HepG2 (cell line): Measurements from ENCODE around the gene PC. TPM values are rescaled to one million over a fixed set of nuclear protein-coding genes. Genes with fewer than 3 reads are reported as not detected.

Experiments
- DNMT3B ChIP-seq: conservative IDR thresholded peaks from 2 replicates; pipeline ENCODE4 v1.6.1; 2016; ENCODE audit warnings: missing biosample characterization, control low read depth
- EHMT2 ChIP-seq: fragments of 200-600 bp; sonication (generic); IDR thresholded peaks from 2 replicates; pipeline ENCODE4 v1.7.0; 2017; ENCODE audit warnings: antibody characterized with exemption, low read depth, low read length, borderline replicate concordance
- GATAD2A ChIP-seq: IDR thresholded peaks from 2 replicates; pipeline ENCODE4 v1.6.1; 2016
- GZF1 ChIP-seq: sonication (generic); formaldehyde crosslinking; IDR thresholded peaks from 2 replicates; pipeline ENCODE4 v1.5.1; 2020; ENCODE audit warnings: mild to moderate bottlenecking, missing genetic modification reagents
- KLF16 ChIP-seq, 2 experiments: sonication (generic) in 1 of 2; formaldehyde crosslinking in 1 of 2; IDR thresholded peaks; 2 replicates each; pipeline versions ENCODE4 v1.6.1 to v1.8.0; 2016 to 2023; ENCODE audit warnings: missing genetic modification reagents in 2 of 2, missing compliant biosample characterization in 1 of 2
- MNT ChIP-seq: fragments of 450-650 bp; IDR thresholded peaks from 2 replicates; pipeline ENCODE4 v1.6.1; 2016
- RFX5 ChIP-seq: IDR thresholded peaks from 2 replicates; pipeline ENCODE4 v1.6.1; 2011; ENCODE audit warnings: low read depth, low read length, improper control_type of control experiment
- SAP130 ChIP-seq: IDR thresholded peaks from 2 replicates; pipeline ENCODE4 v1.6.1; 2016; ENCODE audit warnings: low read depth
- SOX5 ChIP-seq: IDR thresholded peaks from 2 replicates; pipeline ENCODE4 v1.6.1; 2016; ENCODE audit warnings: borderline replicate concordance
- TOE1 ChIP-seq: sonication (generic); formaldehyde crosslinking; IDR thresholded peaks from 2 replicates; pipeline ENCODE4 v1.4.0; 2020; ENCODE audit warnings: mild to moderate bottlenecking, missing genetic modification reagents
- WIZ ChIP-seq: sonication (generic); formaldehyde crosslinking; IDR thresholded peaks from 2 replicates; pipeline ENCODE4 v1.5.1; 2020; ENCODE audit warnings: mild to moderate bottlenecking, missing genetic modification reagents
- ZBTB34 ChIP-seq: sonication (generic); formaldehyde crosslinking; IDR thresholded peaks from 2 replicates; pipeline ENCODE4 v1.8.0; 2022; ENCODE audit warnings: mild to moderate bottlenecking, missing genetic modification reagents
- ZBTB7A ChIP-seq: sonication (generic); formaldehyde crosslinking; IDR thresholded peaks from 2 replicates; pipeline ENCODE4 v1.8.0; 2022; ENCODE audit warnings: mild to moderate bottlenecking, missing genetic modification reagents
- ZEB1 ChIP-seq: IDR thresholded peaks from 2 replicates; pipeline ENCODE4 v1.6.1; 2012; ENCODE audit warnings: mild to moderate bottlenecking, low read depth, inconsistent platforms; ENCODE audit not compliant: insufficient replicate concordance
- ZKSCAN1 ChIP-seq: fragments of 150-350 bp; IDR thresholded peaks from 2 replicates; pipeline ENCODE4 v1.6.1; 2014; ENCODE audit warnings: low read length
- ZNF354B ChIP-seq: sonication (generic); formaldehyde crosslinking; IDR thresholded peaks from 2 replicates; pipeline ENCODE4 v1.8.0; 2022; ENCODE audit warnings: mild to moderate bottlenecking, missing genetic modification reagents
- ZNF776 ChIP-seq: sonication (generic); formaldehyde crosslinking; IDR thresholded peaks from 2 replicates; pipeline ENCODE4 v1.4.0; 2020; ENCODE audit warnings: mild to moderate bottlenecking, missing genetic modification reagents
- ZXDC ChIP-seq: sonication (generic); formaldehyde crosslinking; IDR thresholded peaks from 2 replicates; pipeline ENCODE4 v1.5.0; 2020; ENCODE audit warnings: mild to moderate bottlenecking, missing genetic modification reagents
- polyA plus RNA-seq, 8 experiments: library from polyadenylated mRNA; depleted of rRNA in 3 of 8; stranded (reverse) in 7 of 8; unstranded in 1 of 8; fragments of >200 nt; fragmentation: Illumina TruSeq in 4 of 8; extraction: Trizol in 4 of 8; gene quantifications; 2 replicates each; pipeline versions ENCODE4 v1.2.1 to v1.2.3, GENCODE V29; 2011 to 2016; ENCODE audit warnings: low read depth in 4 of 8, missing spikeins in 1 of 8, mixed read lengths in 1 of 8; ENCODE audit not compliant: insufficient read depth in 1 of 8
- total RNA-seq, 5 experiments: library from RNA; depleted of rRNA; stranded (reverse); fragments of >200 nt; fragmentation: Illumina TruSeq; extraction: Trizol; gene quantifications; 2 replicates each; pipeline ENCODE4 v1.2.3, GENCODE V29; 2016; ENCODE audit warnings: low read depth in 1 of 5
- TF ChIP-seq, protein P1 (sequence below): sonication (generic); formaldehyde crosslinking; IDR thresholded peaks from 2 replicates; pipeline ENCODE4 v1.5.0; 2020; ENCODE audit warnings: mild to moderate bottlenecking, missing genetic modification reagents, borderline replicate concordance

PC gene
- total and polyA plus RNA-seq, 2 of the 13 experiments (the other 11 are each of a cell fraction or from before 2014, with no cell fraction given) = 29.0 to 39.0 TPM

DNA sequence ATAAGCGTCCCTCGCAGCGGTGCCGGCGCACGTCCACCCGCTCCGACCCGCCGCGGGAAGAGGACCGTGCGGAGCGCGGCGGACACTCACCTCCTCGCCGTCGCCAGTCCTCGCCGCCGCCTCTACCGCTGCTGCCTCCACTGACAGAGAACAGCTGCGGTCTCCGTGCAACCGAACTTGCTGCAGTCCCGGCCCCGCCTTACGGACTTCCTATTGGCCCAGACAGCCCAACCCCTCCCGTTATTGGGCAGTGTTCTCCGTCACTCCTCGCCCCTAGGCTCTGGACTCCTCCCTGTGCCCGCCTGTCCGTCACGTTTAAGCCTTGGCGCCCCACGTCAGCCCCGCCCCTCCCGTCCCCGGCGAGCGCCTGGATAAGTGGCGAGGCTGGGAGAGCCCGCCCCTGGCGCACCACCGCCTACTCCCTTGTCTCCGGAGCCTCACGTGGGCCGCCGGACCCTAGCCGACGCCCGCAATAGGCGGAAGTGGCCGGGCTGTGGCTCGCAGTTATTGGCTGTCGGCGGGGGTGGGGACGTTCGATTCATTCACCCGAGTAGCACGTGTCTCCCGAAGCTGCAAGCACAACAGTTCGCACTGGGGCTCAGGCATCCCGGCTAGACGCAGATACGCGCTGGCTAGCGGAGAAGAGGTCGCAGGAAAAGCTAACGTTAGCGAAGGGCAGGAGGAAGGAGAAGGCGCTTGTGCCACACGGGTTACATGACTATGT, at the start of gene PC (continued):
- TF ChIP-seq DNMT3B (CRISPR knock-in tag) (peak; percentile 90), EHMT2 (no peak), ZBTB7A (peak; percentile 41), RFX5 (no peak), SAP130 (CRISPR knock-in tag) (peak; percentile 99), MNT (peak; percentile 94), ZNF354B (CRISPR knock-in tag) (peak; percentile 87; the same call in 1 of the 2 replicates), ZBTB34 (CRISPR knock-in tag) (peak; percentile 93), TOE1 (CRISPR knock-in tag) (0 out of 2 replicates have a peak, but pooled peaks have one; percentile 41), ZEB1 (no peak), GZF1 (CRISPR knock-in tag) (no peak), ZKSCAN1 (no peak), ZXDC (CRISPR knock-in tag) (0 out of 2 replicates have a peak, but pooled peaks have one; percentile 24), SOX5 (CRISPR knock-in tag) (peak; percentile 63; the same call in 1 of the 2 replicates), WIZ (CRISPR knock-in tag) (peak; percentile 11; the same call in 1 of the 2 replicates), ZNF776 (CRISPR knock-in tag) (peak; percentile 84; the same call in 1 of the 2 replicates), GATAD2A (CRISPR knock-in tag) (peak; percentile 60), KLF16 (CRISPR knock-in tag; IDR thresholded peaks at IDR 0.05) (peak in 1 of 2 experiments; percentile 76; a peak in 1 of 4 replicates)
- TF ChIP-seq, protein P1, sequence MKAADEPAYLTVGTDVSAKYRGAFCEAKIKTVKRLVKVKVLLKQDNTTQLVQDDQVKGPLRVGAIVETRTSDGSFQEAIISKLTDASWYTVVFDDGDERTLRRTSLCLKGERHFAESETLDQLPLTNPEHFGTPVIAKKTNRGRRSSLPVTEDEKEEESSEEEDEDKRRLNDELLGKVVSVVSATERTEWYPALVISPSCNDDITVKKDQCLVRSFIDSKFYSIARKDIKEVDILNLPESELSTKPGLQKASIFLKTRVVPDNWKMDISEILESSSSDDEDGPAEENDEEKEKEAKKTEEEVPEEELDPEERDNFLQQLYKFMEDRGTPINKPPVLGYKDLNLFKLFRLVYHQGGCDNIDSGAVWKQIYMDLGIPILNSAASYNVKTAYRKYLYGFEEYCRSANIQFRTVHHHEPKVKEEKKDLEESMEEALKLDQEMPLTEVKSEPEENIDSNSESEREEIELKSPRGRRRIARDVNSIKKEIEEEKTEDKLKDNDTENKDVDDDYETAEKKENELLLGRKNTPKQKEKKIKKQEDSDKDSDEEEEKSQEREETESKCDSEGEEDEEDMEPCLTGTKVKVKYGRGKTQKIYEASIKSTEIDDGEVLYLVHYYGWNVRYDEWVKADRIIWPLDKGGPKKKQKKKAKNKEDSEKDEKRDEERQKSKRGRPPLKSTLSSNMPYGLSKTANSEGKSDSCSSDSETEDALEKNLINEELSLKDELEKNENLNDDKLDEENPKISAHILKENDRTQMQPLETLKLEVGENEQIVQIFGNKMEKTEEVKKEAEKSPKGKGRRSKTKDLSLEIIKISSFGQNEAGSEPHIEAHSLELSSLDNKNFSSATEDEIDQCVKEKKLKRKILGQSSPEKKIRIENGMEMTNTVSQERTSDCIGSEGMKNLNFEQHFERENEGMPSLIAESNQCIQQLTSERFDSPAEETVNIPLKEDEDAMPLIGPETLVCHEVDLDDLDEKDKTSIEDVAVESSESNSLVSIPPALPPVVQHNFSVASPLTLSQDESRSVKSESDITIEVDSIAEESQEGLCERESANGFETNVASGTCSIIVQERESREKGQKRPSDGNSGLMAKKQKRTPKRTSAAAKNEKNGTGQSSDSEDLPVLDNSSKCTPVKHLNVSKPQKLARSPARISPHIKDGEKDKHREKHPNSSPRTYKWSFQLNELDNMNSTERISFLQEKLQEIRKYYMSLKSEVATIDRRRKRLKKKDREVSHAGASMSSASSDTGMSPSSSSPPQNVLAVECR (CRISPR knock-in tag) = peak; percentile 98
